ENCODE data around the gene NPR1. TPM values are rescaled to one million over a fixed set of nuclear protein-coding genes. Genes with fewer than 3 reads are reported as not detected.
A peak's percentile ranks its signal among the peaks of the same experiment; 100 is the strongest.

The NPR1 gene
- total and polyA plus RNA-seq, 2 of the 13 experiments (the other 11 are each of a cell fraction or from before 2014, with no cell fraction given): not detected

DNA sequence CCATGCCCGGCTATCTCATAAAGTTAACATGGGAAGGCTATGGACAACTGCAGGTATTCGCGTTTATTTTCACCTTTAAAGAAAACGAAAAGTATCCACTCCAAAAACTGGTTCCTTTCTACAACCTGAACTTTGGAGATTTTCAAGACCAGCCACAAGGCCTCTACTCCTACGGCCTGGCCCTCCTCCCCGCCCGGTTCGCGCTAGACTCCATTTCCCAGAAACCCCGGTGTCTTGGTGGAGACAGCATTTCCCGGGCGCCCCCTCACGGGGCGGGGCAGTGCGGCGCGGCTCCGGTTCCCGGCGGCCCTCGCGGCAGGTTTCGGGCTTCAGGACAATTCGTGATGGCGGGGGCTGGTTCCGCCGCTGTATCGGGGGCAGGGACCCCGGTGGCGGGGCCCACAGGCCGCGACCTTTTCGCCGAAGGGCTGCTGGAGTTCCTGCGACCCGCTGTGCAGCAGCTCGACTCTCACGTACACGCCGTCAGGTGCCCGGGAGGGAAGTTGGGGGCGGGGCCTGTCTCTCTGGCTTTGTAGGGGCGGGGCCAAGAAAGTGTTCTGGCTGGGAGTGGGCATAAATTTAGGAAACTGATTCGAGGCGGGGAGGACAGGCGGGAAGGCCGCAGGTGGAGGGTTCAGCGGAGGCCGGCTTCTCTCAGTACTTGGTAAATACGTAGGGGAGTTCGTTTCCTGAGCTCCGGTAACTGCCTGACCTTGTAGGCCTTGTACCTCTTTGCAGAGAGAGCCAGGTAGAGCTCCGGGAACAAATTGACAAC lies 19.9 kb upstream of the NPR1 start, which contains the start of gene SNAPIN (continued):
- TF ChIP-seq RARA (CRISPR knock-in tag; IDR thresholded peaks at IDR 0.05): no peak
- TF ChIP-seq, protein P1, sequence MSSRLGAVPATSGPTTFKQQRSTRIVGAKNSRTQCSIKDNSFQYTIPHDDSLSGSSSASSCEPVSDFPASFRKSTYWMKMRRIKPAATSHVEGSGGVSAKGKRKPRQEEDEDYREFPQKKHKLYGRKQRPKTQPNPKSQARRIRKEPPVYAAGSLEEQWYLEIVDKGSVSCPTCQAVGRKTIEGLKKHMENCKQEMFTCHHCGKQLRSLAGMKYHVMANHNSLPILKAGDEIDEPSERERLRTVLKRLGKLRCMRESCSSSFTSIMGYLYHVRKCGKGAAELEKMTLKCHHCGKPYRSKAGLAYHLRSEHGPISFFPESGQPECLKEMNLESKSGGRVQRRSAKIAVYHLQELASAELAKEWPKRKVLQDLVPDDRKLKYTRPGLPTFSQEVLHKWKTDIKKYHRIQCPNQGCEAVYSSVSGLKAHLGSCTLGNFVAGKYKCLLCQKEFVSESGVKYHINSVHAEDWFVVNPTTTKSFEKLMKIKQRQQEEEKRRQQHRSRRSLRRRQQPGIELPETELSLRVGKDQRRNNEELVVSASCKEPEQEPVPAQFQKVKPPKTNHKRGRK (CRISPR knock-in tag; IDR thresholded peaks at IDR 0.05): no peak
- TF ChIP-seq CBX5 (CRISPR knock-in tag; IDR thresholded peaks at IDR 0.05; ENCODE audit: borderline replicate concordance): peak; percentile 42; the same call in 1 of the 2 replicates
- TF ChIP-seq, protein P2, sequence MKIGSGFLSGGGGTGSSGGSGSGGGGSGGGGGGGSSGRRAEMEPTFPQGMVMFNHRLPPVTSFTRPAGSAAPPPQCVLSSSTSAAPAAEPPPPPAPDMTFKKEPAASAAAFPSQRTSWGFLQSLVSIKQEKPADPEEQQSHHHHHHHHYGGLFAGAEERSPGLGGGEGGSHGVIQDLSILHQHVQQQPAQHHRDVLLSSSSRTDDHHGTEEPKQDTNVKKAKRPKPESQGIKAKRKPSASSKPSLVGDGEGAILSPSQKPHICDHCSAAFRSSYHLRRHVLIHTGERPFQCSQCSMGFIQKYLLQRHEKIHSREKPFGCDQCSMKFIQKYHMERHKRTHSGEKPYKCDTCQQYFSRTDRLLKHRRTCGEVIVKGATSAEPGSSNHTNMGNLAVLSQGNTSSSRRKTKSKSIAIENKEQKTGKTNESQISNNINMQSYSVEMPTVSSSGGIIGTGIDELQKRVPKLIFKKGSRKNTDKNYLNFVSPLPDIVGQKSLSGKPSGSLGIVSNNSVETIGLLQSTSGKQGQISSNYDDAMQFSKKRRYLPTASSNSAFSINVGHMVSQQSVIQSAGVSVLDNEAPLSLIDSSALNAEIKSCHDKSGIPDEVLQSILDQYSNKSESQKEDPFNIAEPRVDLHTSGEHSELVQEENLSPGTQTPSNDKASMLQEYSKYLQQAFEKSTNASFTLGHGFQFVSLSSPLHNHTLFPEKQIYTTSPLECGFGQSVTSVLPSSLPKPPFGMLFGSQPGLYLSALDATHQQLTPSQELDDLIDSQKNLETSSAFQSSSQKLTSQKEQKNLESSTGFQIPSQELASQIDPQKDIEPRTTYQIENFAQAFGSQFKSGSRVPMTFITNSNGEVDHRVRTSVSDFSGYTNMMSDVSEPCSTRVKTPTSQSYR (CRISPR knock-in tag; IDR thresholded peaks at IDR 0.05; ENCODE audit: borderline replicate concordance): no peak; the same call in 1 of the 2 replicates
- peak; percentile 60 for TF ChIP-seq HDAC1 (CRISPR knock-in tag; IDR thresholded peaks at IDR 0.05)
- TF ChIP-seq, protein P3, sequence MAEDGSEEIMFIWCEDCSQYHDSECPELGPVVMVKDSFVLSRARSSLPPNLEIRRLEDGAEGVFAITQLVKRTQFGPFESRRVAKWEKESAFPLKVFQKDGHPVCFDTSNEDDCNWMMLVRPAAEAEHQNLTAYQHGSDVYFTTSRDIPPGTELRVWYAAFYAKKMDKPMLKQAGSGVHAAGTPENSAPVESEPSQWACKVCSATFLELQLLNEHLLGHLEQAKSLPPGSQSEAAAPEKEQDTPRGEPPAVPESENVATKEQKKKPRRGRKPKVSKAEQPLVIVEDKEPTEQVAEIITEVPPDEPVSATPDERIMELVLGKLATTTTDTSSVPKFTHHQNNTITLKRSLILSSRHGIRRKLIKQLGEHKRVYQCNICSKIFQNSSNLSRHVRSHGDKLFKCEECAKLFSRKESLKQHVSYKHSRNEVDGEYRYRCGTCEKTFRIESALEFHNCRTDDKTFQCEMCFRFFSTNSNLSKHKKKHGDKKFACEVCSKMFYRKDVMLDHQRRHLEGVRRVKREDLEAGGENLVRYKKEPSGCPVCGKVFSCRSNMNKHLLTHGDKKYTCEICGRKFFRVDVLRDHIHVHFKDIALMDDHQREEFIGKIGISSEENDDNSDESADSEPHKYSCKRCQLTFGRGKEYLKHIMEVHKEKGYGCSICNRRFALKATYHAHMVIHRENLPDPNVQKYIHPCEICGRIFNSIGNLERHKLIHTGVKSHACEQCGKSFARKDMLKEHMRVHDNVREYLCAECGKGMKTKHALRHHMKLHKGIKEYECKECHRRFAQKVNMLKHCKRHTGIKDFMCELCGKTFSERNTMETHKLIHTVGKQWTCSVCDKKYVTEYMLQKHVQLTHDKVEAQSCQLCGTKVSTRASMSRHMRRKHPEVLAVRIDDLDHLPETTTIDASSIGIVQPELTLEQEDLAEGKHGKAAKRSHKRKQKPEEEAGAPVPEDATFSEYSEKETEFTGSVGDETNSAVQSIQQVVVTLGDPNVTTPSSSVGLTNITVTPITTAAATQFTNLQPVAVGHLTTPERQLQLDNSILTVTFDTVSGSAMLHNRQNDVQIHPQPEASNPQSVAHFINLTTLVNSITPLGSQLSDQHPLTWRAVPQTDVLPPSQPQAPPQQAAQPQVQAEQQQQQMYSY (CRISPR knock-in tag; IDR thresholded peaks at IDR 0.05): 0 out of 2 replicates have a peak, but pooled peaks have one; percentile 31
- peak; percentile 56 for TF ChIP-seq ISL2 (CRISPR knock-in tag; IDR thresholded peaks at IDR 0.05)
- TF ChIP-seq, protein P4, sequence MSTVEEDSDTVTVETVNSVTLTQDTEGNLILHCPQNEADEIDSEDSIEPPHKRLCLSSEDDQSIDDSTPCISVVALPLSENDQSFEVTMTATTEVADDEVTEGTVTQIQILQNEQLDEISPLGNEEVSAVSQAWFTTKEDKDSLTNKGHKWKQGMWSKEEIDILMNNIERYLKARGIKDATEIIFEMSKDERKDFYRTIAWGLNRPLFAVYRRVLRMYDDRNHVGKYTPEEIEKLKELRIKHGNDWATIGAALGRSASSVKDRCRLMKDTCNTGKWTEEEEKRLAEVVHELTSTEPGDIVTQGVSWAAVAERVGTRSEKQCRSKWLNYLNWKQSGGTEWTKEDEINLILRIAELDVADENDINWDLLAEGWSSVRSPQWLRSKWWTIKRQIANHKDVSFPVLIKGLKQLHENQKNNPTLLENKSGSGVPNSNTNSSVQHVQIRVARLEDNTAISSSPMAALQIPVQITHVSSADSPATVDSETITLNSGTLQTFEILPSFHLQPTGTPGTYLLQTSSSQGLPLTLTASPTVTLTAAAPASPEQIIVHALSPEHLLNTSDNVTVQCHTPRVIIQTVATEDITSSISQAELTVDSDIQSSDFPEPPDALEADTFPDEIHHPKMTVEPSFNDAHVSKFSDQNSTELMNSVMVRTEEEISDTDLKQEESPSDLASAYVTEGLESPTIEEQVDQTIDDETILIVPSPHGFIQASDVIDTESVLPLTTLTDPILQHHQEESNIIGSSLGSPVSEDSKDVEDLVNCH (CRISPR knock-in tag; IDR thresholded peaks at IDR 0.05): no peak; the same call in 1 of the 2 replicates
- no peak for TF ChIP-seq MTF1 (CRISPR knock-in tag; IDR thresholded peaks at IDR 0.05)
- no peak for TF ChIP-seq ZNF441 (CRISPR knock-in tag; IDR thresholded peaks at IDR 0.05; ENCODE audit: borderline replicate concordance)
- TF ChIP-seq PRPF4 (IDR thresholded peaks at IDR 0.05; ENCODE audit: low read depth, low read length, poor library complexity, severe bottlenecking): no peak
- TF ChIP-seq HOXA3 (CRISPR knock-in tag; IDR thresholded peaks at IDR 0.05): peak; percentile 66
- no peak for TF ChIP-seq ZNF672 (CRISPR knock-in tag; IDR thresholded peaks at IDR 0.05)
- TF ChIP-seq ZNF251 (CRISPR knock-in tag; IDR thresholded peaks at IDR 0.05): no peak

All from HepG2 (cell line).